ENCODE data around the gene CDH4. TPM values are rescaled to one million over a fixed set of nuclear protein-coding genes. Genes with fewer than 3 reads are reported as not detected.

CDH4 gene
- total RNA-seq, 2 experiments from 2014 or later, result 0.11 to 0.18 TPM

GRCh38 chr20:61931476-61932198 lies 679.6 kb downstream of the CDH4 start:
- Mint-ChIP-seq H3K4me1 (ENCODE audit: low read depth) (no peaks in the 10 kb centered on the region), H3K4me3 (no peak overlapping the region), H3K9me3 (no peaks in the 10 kb centered on the region), H3K27ac (no peak overlapping the region), H3K27me3 (peaks cover 2% of the 10 kb centered on the region), H3K36me3 (ENCODE audit: low read depth) (no peaks in the 10 kb centered on the region)
- POLR2A ChIA-PET, result no interaction called here
- DNase-seq (no peak), ATAC-seq (no peak)
- CTCF ChIA-PET, result no interaction called here
- TF ChIP-seq, protein P1, sequence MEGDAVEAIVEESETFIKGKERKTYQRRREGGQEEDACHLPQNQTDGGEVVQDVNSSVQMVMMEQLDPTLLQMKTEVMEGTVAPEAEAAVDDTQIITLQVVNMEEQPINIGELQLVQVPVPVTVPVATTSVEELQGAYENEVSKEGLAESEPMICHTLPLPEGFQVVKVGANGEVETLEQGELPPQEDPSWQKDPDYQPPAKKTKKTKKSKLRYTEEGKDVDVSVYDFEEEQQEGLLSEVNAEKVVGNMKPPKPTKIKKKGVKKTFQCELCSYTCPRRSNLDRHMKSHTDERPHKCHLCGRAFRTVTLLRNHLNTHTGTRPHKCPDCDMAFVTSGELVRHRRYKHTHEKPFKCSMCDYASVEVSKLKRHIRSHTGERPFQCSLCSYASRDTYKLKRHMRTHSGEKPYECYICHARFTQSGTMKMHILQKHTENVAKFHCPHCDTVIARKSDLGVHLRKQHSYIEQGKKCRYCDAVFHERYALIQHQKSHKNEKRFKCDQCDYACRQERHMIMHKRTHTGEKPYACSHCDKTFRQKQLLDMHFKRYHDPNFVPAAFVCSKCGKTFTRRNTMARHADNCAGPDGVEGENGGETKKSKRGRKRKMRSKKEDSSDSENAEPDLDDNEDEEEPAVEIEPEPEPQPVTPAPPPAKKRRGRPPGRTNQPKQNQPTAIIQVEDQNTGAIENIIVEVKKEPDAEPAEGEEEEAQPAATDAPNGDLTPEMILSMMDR (IDR thresholded peaks at IDR 0.05), result no peak
- intact Hi-C loops (cut with micrococcal nuclease), result no loop called here

GRCh38 chr20:61932199-61932592 lies 680.1 kb downstream of the CDH4 start:
- ChIA-PET POLR2A (no interaction called here), CTCF (no interaction called here)
- Mint-ChIP-seq H3K27me3 (peaks cover 2% of the 10 kb centered on the region), H3K9me3 (no peaks in the 10 kb centered on the region), H3K27ac (no peak overlapping the region), H3K36me3 (ENCODE audit: low read depth) (no peaks in the 10 kb centered on the region), H3K4me3 (no peak overlapping the region), H3K4me1 (ENCODE audit: low read depth) (no peaks in the 10 kb centered on the region)
- no peak for ATAC-seq
- intact Hi-C loops (cut with micrococcal nuclease), result no loop called here
- DNase-seq, result no peak
- TF ChIP-seq, protein P1 (IDR thresholded peaks at IDR 0.05), result no peak

GRCh38 chr20:61932711-61933480 lies 680.8 kb downstream of the CDH4 start:
- Mint-ChIP-seq H3K4me3 (no peak overlapping the region), H3K4me1 (ENCODE audit: low read depth) (no peaks in the 10 kb centered on the region), H3K9me3 (no peaks in the 10 kb centered on the region), H3K27me3 (peaks cover 2% of the 10 kb centered on the region), H3K27ac (no peak overlapping the region), H3K36me3 (ENCODE audit: low read depth) (no peaks in the 10 kb centered on the region)
- intact Hi-C loops (cut with micrococcal nuclease), result no loop called here
- ChIA-PET POLR2A (no interaction called here), CTCF (no interaction called here)
- DNase-seq (no peak), ATAC-seq (no peak)
- TF ChIP-seq, protein P1 (IDR thresholded peaks at IDR 0.05), result no peak

DNA sequence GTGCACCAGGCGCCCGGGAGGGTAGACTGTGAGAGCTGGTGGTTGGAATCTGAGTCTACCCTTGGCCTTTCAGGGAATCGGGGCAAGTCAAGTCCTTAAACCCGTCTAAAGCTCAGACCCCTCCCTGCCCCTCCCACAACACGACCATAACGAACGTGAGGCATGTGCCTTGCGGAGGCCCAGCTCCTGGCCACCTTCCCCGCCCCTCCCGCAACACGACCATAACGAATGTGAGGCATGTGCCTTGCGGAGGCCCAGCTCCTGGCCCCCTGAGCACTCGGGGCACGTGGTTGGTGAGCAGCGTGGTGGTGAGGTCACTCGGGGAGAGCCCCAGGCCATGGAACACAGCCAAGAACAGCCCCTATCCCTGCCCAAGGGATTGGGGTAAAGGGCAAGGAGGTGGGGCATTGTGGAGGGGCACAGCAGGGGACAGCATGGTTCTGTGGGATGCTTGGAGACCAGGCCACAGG lies 681.5 kb downstream of the CDH4 start:
- DNase-seq (no peak), ATAC-seq (no peak)
- no peak overlapping the region for H3K27ac Mint-ChIP-seq
- peaks cover 2% of the 10 kb centered on the region for H3K27me3 Mint-ChIP-seq
- CTCF ChIA-PET, result no interaction called here
- H3K4me3 Mint-ChIP-seq, result no peak overlapping the region
- POLR2A ChIA-PET, result no interaction called here
- no peaks in the 10 kb centered on the region for H3K36me3 Mint-ChIP-seq (ENCODE audit: low read depth)
- no peaks in the 10 kb centered on the region for H3K9me3 Mint-ChIP-seq
- H3K4me1 Mint-ChIP-seq (ENCODE audit: low read depth), result no peaks in the 10 kb centered on the region
- TF ChIP-seq, protein P1 (IDR thresholded peaks at IDR 0.05), result no peak
- intact Hi-C loops (cut with micrococcal nuclease), result no loop called here
